B cell (primary cell): ENCODE measurements around the gene RUNDC3A.

ENCODE experiments used
- CTCF ChIP-seq: fragments of 200-600 bp; IDR thresholded peaks from one replicate; pipeline ENCODE4 v1.8.0; 2022; ENCODE audit warnings: antibody characterized with exemption, mild to moderate bottlenecking
- EZH2 ChIP-seq: IDR thresholded peaks from 2 replicates; pipeline ENCODE4 v1.6.1; 2012; ENCODE audit warnings: borderline replicate concordance, low read depth, mild to moderate bottlenecking, moderate library complexity, low read length; ENCODE audit not compliant: insufficient read depth, poor library complexity, severe bottlenecking

- no peak for TF ChIP-seq CTCF
- no peak for TF ChIP-seq EZH2
Observed at GRCh38 chr17:44324571-44325275, 16.3 kb downstream of the RUNDC3A start, which contains the start of gene SLC25A39.
